Dedifferentiated amniotic fluid mesenchymal stem cell (primary cell): ENCODE results near the gene CD109.
"Not testable (repeated sequence)": the region's sequence is repeated elsewhere in the genome, so short reads cannot be mapped to it uniquely, and the experiment has no call there.

ENCODE experiments used
- DNase-seq: peaks from one replicate; pipeline ENCODE4 v3.0.0-alpha.2; 2016; ENCODE audit errors: extremely low spot score

Gene CD109

GRCh38 chr6:73791336-73791735, 95.3 kb downstream of the CD109 start:
- DNase-seq = no peak

DNA sequence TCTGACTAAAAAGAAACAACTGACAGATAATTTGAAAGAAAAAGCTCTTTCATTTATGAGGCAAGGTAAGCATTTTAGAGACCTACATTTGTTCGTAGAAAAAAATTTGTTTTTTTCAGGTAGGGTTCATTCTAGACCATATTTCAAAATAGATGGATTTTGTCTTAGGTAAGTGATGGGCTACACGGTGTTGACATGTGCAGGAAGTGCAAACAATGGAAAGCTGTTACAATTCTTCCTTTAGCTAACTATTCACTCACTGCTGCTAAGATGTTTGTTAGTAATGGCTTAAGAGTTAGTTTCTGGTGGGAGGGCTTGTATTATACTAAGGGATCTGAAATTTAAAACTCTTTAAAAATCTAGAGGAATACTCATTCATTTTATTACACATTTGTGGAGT, 96.7 kb downstream of the CD109 start:
- no peak for DNase-seq

DNA sequence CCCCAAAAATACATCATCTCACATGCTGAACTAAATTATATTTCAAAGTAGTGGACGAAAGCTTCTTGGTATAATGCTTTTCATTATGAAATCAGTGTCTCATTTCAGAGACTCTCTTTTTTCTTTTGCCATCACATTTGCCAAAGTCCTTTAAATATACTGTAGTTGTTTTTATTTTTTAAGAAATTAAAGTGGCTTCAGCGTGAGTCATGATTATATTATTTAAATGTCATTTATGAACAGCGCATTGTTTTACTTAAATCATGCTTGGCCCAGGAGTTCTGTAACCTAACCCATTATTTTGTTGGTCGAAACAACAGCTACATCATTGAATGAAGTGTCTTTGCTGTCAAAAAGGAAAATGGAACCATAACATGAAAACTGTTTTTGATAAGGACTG, 100.9 kb downstream of the CD109 start:
- DNase-seq = no peak

DNA sequence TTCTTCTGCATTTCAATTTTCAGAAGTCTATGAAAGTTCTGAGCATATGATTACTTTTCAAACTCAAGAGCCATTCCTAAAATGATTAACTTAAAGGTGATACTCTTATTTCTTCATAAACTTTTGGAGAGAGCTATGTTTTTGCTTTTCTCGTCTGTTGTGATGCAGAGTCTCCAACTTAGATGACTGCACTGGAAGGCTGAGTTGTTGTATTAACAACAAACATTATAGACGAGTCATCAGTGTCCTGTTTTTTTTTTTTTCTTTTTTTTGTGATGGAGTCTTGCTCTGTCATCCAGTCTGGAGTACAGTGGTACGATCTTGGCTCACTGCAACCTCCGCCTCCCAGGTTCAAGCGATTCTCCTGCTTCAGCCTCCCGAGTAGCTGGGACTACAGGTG, 101.9 kb downstream of the CD109 start:
- no peak for DNase-seq

DNA sequence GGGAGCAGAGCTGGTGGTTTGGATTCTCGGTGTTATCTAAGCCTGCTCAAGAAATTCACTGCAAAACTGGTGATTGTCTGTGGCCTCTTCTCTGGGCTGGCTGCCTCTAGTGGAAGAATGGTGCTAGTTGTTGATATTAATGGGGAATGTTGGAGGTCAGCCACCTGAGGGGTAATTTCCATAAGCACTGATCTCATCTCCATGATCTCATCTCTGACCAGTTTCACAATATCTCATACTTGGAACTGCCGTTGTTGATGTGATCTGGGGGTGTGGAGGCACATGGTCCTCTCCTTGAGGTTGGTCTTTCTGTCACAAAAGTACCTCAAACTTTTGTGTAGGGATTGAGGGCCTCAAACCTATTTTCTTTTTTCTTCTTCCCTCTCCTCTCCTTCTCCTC, 102.6 kb downstream of the CD109 start:
- peak; percentile 82 for DNase-seq

- DNase-seq = no peak
These were observed 105.0 kb downstream of the CD109 start for GRCh38 chr6:73800997-73801396.

DNA sequence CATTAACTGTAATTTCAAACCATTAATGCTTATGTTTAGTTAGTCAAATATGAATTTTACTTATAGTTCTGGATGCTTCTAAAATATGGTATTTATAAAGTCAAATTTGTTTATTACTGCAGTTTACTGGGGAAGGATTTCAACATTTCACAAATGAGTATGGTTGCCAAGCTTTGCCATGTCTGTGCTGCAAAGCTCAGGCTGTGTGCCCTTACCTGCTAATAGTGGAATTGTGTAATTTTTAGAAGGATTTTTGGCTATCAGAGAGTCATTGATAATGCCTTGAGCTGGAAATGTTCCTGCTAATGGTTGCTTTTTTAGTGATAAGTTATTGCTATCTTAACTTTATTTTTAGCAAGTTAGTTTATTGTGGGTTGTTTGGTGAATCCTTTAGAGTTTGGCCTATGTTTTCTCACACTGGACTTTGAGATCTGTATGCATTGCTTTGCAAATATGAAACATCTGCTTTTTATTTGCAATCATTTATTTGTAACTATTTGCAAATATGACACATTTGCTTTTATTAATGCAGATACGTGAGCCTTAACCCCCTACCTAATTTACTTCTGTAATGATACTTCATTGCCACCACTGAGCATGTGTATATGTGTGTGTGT, 105.8 kb downstream of the CD109 start:
- no peak for DNase-seq

GRCh38 chr6:73802366-73802765, 106.4 kb downstream of the CD109 start:
- no peak for DNase-seq

DNA sequence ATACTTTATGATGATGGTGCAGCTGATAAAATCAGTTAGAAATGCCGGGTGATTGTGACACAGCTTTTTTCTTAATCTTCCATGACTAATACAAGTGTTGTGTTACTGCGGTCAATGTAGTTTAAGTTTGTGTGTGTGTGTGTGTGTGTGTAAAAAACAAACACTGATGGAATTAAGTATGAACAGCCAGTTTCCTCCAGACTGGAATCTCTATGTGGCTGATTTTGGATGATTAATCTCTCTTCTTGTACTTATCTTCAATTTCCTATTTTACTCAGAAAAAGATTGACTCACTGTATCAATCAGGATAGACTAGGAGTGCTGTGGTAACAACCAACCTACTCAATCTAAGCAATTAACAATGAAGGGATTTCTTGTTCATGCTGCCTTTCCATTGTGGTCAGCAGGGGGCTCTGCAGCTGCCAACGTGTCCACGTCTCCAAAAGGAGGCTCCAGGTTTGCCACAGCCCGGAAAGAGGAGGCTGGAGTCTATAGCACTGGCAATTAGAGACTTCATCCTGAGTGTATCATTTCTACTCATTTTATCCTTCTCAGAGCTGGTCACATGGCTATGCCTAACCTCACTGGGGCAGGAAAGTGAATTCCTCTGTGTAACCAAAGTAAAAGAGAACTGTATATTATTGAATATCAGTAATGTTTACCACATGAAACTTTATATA, 107.7 kb downstream of the CD109 start:
- DNase-seq = peak; percentile 96

GRCh38 chr6:73805221-73805620, 109.2 kb downstream of the CD109 start:
- DNase-seq = not testable (repeated sequence)

GRCh38 chr6:73805982-73806381, 110.0 kb downstream of the CD109 start:
- DNase-seq = not testable (repeated sequence)

DNA sequence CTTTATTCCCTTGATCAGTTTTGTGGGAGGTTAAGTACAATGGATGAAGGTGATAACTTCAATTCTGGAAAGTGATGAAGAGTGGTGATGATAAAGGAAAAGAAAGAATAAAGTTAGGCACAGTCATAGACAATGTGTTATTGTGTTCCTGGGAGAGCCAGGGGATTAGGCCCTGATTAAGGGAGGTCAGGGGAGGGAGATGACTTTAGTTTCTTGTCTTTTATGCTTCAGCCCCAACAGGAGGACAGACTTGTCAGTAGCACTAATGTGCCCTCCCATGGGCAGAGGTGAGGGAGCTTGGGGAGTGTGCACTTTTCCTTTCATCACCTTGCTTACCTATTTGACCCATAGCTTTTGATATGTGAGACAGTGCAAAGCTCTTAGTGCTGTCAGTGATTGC, 115.7 kb downstream of the CD109 start:
- no peak for DNase-seq

- no peak for DNase-seq
These were observed 121.2 kb downstream of the CD109 start for GRCh38 chr6:73817253-73817652.

DNA sequence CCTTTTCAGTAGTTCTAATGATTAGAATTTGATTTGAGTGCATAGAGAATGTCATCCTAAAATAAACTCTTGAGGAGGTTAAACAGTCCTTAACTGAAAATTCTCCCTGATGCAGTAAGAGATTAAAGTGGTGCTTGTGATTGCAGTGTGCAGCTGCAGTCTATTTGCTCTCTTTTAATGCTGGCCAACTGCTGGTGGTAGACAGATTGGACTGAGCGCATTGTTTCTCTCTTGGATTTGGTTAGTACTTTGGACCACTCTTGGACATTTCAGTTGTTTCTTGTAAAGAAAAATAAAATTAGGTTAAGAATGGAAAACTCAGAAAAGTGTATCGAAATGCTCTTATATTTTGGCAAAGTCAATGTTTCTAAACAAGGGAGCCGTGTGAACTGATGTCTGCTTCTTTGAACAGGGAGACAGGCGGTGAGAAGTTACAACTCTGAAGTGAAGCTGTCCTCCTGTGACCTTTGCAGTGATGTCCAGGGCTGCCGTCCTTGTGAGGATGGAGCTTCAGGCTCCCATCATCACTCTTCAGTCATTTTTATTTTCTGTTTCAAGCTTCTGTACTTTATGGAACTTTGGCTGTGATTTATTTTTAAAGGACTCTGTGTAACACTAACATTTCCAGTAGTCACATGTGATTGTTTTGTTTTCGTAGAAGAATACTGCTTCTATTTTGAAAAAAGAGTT, 127.2 kb downstream of the CD109 start:
- DNase-seq = no peak

DNA sequence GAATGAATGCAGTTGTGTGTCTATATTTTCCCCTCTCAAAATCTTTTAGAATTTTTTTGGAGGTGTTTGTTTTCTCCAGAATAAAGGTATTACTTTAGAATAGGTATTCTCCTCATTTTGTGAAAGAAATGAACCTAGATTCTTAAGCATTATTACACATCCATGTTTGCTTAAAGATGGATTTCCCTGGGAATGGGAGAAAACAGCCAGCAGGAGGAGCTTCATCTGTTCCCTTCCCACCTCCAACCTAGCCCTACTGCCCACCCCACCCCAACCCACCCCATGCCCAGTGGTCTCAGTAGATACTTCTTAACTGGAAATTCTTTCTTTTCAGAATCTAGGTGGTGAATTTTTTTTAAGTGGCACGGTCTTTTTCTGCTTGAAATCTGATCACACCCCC, 127.8 kb downstream of the CD109 start:
- DNase-seq = no peak

GRCh38 chr6:73826571-73826970, 130.6 kb downstream of the CD109 start:
- no peak for DNase-seq

GRCh38 chr6:73830119-73830518, 134.1 kb downstream of the CD109 start:
- no peak for DNase-seq

DNA sequence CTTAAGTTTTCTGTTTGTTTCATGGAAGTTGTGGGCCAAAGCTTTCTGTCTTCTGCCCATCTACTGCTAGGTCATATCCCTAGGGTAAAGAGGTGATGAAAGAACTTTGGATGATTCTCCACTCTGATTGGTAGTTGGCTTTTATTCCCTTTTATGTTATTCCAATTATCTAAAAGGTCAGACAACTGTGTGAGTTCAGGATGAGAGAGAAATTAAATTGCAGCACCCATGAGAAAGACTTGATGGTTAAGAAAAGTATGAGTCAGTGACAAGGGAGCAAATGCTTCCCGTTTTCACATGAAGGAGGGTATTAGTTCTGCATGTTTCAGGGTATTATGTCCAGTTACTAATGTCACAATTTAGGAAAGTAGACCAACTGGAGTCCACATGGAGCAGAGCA, 136.3 kb downstream of the CD109 start:
- DNase-seq = no peak

- not testable (repeated sequence) for DNase-seq
These were observed 148.7 kb downstream of the CD109 start for GRCh38 chr6:73844696-73845095.

DNA sequence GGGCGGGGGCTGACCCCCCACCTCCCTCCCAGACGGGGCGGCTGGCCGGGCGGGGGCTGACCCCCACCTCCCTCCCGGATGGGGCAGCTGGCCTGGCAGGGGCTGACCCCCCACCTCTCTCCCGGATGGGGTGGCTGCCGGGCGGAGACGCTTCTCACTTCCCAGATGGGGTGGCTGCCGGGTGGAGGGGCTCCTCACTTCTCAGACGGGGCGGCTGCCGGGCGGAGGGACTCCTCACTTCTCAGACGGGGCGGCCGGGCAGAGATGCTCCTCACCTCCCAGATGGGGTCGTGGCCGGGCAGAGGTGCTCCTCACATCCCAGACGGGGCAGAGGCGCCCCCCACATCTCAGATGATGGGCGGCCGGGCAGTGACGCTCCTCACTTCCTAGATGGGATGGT, 155.0 kb downstream of the CD109 start:
- DNase-seq = not testable (repeated sequence)

DNA sequence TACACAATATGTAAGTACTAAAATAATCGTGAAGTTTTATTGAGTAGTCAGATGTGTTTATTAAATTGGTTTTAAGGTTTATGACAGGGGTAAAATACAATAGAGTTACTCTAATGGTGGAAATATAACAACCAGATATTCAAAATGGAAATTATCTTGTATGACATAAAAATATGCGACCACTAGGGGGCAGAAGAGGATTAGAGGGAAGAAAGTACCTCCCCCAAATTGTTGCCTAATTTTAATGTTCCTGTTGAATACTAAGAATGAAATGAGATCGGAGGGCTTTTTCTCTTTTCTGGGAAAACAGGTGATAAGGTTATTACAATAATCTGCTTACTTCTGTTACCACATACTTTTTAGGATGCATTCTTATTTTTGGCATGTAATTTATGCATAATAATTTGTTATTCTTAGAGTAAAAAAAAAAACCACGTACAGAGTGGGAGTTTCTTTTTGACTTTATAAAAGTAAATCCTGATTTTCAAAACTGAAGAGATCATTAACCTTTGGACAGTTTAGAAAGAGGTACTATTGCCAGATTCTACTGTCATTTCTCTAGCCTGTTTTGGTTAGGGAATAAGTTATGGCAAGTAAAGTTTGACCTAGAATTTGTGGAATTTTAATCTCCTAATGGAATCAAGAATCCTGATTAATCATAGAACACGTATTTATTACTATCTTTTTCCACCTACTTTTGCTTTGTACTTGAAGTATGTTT, 159.2 kb downstream of the CD109 start:
- peak; percentile 77 for DNase-seq

DNA sequence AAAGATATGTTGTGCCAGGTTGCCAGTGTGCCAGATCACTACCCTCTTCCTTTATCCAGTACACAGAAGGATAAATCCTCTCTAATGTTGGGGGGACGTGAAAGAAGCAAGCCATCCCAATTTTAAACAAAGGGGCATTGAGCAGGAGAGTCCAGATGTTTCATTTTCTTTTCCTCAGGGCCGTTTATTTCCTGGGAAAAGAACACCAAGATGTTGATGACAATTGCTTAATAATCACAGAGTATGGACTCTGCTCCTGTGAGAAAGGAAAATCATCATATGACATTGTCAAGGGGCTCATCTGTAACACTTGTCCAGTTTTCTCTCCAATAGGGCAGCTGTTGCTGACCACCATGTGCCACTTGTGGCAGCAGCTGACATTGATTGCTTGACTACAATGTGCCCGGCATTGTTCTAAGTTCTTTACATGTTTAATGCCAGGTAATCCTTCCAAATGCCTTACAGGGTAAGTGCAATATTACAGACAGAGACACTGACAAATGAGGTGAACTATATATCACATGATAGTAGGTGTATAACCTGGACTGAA, 161.4 kb downstream of the CD109 start:
- DNase-seq = no peak
